Testis (tissue), 3 donors: Measurements from ENCODE around the gene ZEB1. TPM values are rescaled to one million over a fixed set of nuclear protein-coding genes. Genes with fewer than 3 reads are reported as not detected.

Experiments used
- DNase-seq: peaks from one replicate; pipeline ENCODE4 v3.0.0-alpha.2; 2019
- H3K27ac ChIP-seq, 2 donors: fragments of 200-600 bp; sonication (generic); one replicate each; pipeline ENCODE4 v1.5.1; 2019
- H3K27me3 ChIP-seq: fragments of 200-600 bp; sonication (generic); one replicate; pipeline ENCODE4 v1.5.1; 2019
- H3K36me3 ChIP-seq: fragments of 200-600 bp; sonication (generic); one replicate; pipeline ENCODE4 v1.5.1; 2017; ENCODE audit warnings: low read depth; ENCODE audit errors: missing control alignments
- H3K4me1 ChIP-seq: fragments of 200-600 bp; sonication (generic); one replicate; pipeline ENCODE4 v1.5.1; 2019
- H3K4me3 ChIP-seq, 2 donors: fragments of 200-600 bp; sonication (generic); one replicate each; pipeline ENCODE4 v1.5.1; 2017 to 2019
- H3K9me3 ChIP-seq: fragments of 200-600 bp; sonication (generic); one replicate; pipeline ENCODE4 v1.5.1; 2017
- POLR2A ChIP-seq: fragments of 450-650 bp; IDR thresholded peaks from one replicate; pipeline ENCODE4 v1.6.1; 2017; ENCODE audit warnings: antibody characterized with exemption, mild to moderate bottlenecking, moderate library complexity
- WGBS, 2 donors: methylation state at CpG; one replicate each; pipeline ENCODE4 v1.1.5; 2018; 5-methylcytosine and 5-hydroxymethylcytosine counted together
- intact Hi-C: fragments of 100-400 bp; cut with DNase I; formaldehyde crosslinking; loops from one replicate; pipeline ENCODE4 v1.15.1; 2023; ENCODE audit warnings: low total_unique reads
- polyA plus RNA-seq: library from polyadenylated mRNA; stranded (reverse); fragments of 350-450 nt; fragmentation: Illumina TruSeq; extraction: RNeasy Lipid Tissue Mini Kit (QIAGEN cat#74804); gene quantifications from one replicate; pipeline ENCODE4 v1.2.3, GENCODE V29; 2014; ENCODE audit warnings: low read depth, low replicate concordance; ENCODE audit not compliant: insufficient read depth
- total RNA-seq, 2 donors: library from RNA; depleted of rRNA; stranded (reverse); fragments of >200 nt; gene quantifications; one replicate each; pipeline ENCODE4 v1.2.3, GENCODE V29; 2016
- TF ChIP-seq, protein P1 (sequence below), 3 experiments: fragments of 450-650 bp in 2 of 3; fragments of 200-600 bp in 1 of 3; sonication (generic) in 1 of 3; IDR thresholded peaks; one replicate each; pipeline ENCODE4 v1.5.1; 2016 to 2019; ENCODE audit warnings: antibody characterized with exemption in 3 of 3, mild to moderate bottlenecking in 2 of 3, moderate library complexity in 1 of 3

Gene ZEB1
- total and polyA plus RNA-seq, 3 donors from 2014 or later, result 22.2 to 35.9 (median 26.3) TPM

- Histone ChIP-seq H3K27me3 (no peaks in the 10 kb centered on the region), H3K27ac (no peak overlapping the region), H3K4me3 (no peak overlapping the region), H3K36me3 (no peaks in the 10 kb centered on the region), H3K9me3 (no peaks in the 10 kb centered on the region), H3K4me1 (no peaks in the 10 kb centered on the region)
- intact Hi-C loops, result no loop called here
- no peak for TF ChIP-seq POLR2A
- TF ChIP-seq, protein P1, sequence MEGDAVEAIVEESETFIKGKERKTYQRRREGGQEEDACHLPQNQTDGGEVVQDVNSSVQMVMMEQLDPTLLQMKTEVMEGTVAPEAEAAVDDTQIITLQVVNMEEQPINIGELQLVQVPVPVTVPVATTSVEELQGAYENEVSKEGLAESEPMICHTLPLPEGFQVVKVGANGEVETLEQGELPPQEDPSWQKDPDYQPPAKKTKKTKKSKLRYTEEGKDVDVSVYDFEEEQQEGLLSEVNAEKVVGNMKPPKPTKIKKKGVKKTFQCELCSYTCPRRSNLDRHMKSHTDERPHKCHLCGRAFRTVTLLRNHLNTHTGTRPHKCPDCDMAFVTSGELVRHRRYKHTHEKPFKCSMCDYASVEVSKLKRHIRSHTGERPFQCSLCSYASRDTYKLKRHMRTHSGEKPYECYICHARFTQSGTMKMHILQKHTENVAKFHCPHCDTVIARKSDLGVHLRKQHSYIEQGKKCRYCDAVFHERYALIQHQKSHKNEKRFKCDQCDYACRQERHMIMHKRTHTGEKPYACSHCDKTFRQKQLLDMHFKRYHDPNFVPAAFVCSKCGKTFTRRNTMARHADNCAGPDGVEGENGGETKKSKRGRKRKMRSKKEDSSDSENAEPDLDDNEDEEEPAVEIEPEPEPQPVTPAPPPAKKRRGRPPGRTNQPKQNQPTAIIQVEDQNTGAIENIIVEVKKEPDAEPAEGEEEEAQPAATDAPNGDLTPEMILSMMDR (IDR thresholded peaks at IDR 0.05), result no peak
- DNase-seq, result no peak
Observed at GRCh38 chr10:31515819-31516402, 196.9 kb downstream of the ZEB1 start.

DNA sequence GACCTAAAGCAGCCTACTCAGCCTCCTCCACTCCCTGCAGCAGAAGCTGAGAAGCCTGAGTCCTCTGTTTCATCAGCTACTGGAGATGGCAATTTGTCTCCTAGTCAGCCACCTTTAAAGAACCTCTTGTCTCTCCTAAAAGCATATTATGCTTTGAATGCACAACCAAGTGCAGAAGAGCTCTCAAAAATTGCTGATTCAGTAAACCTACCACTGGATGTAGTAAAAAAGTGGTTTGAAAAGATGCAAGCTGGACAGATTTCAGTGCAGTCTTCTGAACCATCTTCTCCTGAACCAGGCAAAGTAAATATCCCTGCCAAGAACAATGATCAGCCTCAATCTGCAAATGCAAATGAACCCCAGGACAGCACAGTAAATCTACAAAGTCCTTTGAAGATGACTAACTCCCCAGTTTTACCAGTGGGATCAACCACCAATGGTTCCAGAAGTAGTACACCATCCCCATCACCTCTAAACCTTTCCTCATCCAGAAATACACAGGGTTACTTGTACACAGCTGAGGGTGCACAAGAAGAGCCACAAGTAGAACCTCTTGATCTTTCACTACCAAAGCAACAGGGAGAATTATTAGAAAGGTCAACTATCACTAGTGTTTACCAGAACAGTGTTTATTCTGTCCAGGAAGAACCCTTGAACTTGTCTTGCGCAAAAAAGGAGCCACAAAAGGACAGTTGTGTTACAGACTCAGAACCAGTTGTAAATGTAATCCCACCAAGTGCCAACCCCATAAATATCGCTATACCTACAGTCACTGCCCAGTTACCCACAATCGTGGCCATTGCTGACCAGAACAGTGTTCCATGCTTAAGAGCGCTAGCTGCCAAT lies 202.2 kb downstream of the ZEB1 start:
- no peaks in the 10 kb centered on the region for H3K36me3 ChIP-seq
- TF ChIP-seq, protein P1 (IDR thresholded peaks at IDR 0.05), result no peak
- TF ChIP-seq POLR2A, result no peak
- H3K27me3 ChIP-seq, result no peaks in the 10 kb centered on the region
- H3K4me1 ChIP-seq, result no peaks in the 10 kb centered on the region
- no peaks in the 10 kb centered on the region for H3K9me3 ChIP-seq
- H3K27ac ChIP-seq, result no peak overlapping the region
- WGBS, 2 donors, result 85 to 96% methylated on average over 4 of the region's 4 CpGs
- DNase-seq, result no peak
- intact Hi-C loops, result no loop called here
- no peak overlapping the region for H3K4me3 ChIP-seq

- TF ChIP-seq POLR2A, result no peak
- TF ChIP-seq, protein P1 (IDR thresholded peaks at IDR 0.05), result no peak
- intact Hi-C loops, result no loop called here
- Histone ChIP-seq H3K36me3 (no peaks in the 10 kb centered on the region), H3K9me3 (no peaks in the 10 kb centered on the region), H3K27ac (no peak overlapping the region), H3K27me3 (no peaks in the 10 kb centered on the region), H3K4me3 (no peak overlapping the region), H3K4me1 (no peaks in the 10 kb centered on the region)
- 97 to 100% methylated on average over 4 of the region's 4 CpGs for WGBS, 2 donors
- DNase-seq, result no peak
Observed at GRCh38 chr10:31522820-31523219, 203.8 kb downstream of the ZEB1 start.

- TF ChIP-seq, protein P1 (IDR thresholded peaks at IDR 0.05), result no peak
- no peak for TF ChIP-seq POLR2A
- 94 to 99% methylated on average over 4 of the region's 4 CpGs for WGBS, 2 donors
- Histone ChIP-seq H3K9me3 (no peaks in the 10 kb centered on the region), H3K4me1 (no peaks in the 10 kb centered on the region), H3K36me3 (no peaks in the 10 kb centered on the region), H3K27ac (no peak overlapping the region), H3K4me3 (no peak overlapping the region), H3K27me3 (no peaks in the 10 kb centered on the region)
- intact Hi-C loops, result no loop called here
- no peak for DNase-seq
Observed at GRCh38 chr10:31524460-31524859, 205.4 kb downstream of the ZEB1 start.
